Raji (cell line): ENCODE measurements around the gene TRIM29.

ENCODE experiments used
- POLR2A ChIP-seq: IDR thresholded peaks from 2 replicates; pipeline ENCODE4 v1.6.1; 2011; ENCODE audit warnings: low read depth, low read length, control low read depth; ENCODE audit not compliant: insufficient read depth

Gene TRIM29

DNA sequence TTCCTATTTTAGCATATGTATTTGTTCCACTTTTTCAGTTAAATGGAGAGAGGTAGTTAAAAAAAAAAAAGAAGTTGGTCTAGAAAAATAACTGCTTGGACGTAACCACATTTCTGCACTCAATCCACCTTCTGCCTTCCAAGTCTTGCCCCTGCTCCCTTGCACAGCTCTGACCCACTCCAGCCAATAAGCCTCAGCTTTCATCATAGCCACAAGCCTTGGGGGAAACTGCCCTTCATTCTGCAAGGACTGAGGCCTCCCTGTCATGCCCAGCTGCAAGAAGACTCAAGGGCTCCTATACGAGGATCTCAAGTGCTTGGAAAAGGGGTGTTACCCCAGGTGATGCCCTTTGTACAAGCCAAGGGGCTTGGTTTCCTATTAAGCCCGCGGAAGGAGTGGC lies 37.0 kb upstream of the TRIM29 start:
- no peak for TF ChIP-seq POLR2A

DNA sequence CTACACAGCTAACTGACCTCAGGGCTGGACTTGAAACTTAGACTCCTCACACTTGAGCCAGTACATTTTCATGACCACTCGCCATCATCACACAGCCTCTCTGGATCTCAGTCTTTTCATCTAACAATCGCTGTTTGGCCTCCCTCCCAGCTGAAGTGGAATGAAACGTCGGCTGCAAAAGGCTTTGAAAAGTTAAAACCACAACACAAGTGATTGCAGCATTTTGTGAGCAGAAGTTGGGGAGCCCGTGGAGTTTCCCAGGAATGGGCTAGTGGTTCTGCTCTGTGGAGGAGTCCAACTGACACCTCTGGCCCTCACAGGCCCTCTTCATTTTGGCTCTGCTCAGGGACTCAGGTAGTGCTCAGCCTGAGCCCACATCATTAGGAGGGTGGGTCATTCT lies 35.9 kb upstream of the TRIM29 start:
- no peak for TF ChIP-seq POLR2A

DNA sequence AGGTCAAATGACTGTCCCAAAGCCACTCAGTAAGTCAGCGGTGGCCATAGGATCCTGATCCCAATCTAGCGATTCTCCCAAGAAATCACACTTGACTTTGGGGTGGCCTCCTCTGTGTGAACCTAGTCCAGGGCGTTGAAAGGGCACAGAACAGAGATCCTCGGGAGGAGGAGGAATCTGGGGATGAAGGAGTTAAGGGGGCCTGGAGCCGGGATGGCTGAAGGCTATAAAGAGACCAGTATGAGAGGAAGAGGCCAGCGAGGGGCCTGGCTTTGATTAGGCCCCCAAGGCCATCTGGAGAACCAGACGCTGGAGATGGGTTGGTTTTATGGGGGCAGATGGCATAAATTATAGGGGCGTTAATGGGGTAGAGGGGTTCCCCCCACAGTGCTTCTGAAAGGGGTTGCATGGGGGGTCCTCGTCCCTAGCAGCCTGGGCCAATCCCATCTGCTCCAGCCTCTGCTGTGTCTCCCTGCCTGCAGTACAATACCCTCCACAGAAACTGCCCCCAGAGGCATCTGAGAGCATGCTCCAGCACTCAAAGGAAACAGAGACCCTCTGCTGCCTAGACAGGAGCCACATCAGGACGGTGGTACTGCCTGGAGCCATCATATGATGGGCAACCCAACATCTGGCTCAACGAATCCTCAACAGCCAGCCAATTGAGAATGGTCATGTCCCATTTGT lies 35.2 kb upstream of the TRIM29 start:
- TF ChIP-seq POLR2A: no peak

DNA sequence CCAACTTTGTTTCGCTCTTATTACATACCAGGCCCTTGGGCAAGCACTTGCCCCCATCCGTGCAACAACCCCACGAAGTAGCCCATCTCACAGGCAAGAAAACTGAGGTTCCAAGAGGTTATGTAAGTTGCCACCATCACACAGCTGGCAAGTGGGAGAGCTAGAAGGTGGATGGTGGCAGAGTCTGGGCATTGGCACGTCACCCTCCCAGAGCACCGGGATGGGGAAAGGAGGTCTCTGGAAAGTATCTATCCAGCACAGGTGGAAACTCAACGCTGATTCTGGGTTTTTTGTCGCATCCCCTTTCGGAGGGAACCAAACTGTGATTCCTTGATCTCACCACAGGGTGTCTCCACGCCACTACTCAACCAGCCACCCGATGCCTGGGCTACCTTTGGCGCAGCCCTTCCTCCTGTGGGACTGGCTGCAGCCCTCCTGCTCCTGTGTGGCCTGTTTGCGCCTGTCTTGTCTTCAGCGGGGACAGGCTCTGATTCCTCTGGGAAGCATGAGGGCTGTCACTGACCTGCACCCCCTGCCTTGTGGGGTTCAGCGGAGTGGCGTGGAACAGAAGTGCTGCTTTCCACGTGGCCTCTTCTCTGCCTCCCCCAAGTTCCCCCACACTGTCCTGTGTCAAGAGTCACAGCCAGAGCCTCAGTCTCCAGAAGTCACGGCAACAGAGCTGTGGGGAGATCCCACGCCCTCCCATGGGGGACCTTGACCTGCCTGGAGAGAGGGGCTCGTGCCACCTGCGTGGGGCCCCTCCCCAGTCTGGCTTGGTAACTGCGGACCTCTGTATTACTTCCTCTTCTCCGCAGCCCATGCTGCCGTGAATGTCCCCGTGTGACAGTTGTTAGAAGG lies 34.4 kb upstream of the TRIM29 start:
- TF ChIP-seq POLR2A: no peak

DNA sequence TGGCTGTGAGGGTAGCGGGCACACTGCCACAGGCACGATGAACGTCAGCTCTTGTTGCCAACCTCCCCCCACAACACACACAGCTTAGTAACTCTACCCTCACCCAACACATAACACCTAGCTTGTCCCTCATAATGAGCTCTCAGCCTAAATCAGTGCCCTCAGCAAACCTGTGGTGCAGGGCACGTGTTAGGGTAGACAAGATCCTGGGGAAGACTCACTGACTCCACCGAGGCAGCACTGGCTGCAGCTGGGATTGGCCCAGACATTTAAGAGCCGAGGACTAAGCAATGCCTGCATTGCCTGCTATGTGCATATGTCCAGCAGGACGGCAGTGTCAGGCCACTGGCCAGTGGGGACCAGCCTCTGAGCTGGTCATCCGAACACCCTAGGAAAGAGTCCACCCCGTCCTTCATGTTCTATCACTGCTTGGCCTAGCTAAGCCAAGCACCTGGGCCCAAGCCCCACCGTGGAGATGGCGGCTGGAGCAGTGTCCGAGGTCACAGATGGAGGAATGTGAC lies 32.9 kb upstream of the TRIM29 start:
- no peak for TF ChIP-seq POLR2A

DNA sequence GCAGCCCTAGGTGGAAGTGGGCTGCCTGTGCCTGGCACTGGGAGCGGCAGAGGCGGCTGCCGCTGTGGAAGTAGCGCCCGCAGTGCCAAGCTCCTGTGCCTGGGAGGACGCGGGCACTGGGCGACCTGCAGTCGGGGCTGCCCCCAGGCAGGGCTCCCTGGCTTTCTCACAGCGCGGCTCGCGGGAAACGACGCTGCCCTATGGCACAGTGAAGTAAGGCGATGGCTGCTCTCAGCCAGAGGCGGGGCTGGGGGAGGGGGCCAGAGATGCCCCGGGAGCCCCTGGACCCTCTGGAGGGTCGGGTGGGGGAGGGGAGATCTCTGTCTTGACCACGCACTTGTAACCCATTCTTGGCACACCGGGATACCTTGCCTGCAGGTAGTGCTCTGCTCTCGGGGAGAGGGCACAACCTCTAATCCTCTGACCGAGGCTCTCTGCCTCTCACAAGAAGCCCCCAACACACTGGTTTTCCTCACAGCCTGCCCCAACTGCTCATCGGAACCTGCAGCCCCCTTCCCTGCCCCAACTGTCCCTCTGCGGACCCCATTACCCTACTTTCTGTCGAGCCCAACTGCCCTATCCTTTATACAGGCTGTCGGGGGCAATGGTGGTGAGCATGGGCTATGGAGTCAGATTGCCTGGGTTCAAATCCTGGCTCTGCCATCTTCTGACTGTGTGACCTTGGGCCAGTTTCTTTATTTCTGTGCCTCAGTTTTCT lies 32.2 kb upstream of the TRIM29 start:
- TF ChIP-seq POLR2A: no peak

DNA sequence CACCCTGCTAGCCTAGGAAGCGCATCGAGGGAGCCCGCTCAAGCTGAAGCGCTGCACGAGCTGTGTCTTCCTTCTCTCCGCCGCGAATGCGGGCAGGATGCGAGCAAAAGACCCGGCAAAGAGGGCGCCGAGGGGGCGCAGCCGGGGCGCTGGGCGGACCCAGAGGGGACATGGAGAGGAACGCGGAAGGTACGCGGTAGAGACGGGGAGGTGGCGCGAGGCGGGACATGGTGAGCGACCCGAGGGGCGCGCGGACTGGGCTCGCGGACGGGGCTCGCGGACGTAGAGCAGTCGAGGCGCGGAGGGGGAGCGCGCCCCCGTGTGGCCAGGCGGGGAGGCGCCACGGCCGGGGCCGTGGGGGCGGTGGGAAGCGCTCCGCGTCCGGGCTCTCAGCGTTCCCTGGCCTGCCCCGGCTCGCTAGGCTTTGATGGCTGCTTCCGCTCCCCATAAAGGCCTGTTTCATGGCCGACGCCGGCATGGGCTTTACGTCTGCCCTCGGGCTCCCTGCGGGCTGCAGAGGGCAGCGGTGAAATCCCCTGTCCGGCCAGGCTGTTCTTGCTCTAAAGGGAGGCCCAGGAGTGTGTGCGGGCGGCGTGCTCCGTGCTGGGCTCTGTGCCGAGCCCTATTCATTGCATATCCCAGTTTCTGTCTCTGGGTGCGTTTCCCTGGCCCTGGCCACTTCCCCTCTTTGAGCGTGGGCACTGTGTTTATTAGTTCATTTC lies 31.2 kb upstream of the TRIM29 start:
- TF ChIP-seq POLR2A: no peak

DNA sequence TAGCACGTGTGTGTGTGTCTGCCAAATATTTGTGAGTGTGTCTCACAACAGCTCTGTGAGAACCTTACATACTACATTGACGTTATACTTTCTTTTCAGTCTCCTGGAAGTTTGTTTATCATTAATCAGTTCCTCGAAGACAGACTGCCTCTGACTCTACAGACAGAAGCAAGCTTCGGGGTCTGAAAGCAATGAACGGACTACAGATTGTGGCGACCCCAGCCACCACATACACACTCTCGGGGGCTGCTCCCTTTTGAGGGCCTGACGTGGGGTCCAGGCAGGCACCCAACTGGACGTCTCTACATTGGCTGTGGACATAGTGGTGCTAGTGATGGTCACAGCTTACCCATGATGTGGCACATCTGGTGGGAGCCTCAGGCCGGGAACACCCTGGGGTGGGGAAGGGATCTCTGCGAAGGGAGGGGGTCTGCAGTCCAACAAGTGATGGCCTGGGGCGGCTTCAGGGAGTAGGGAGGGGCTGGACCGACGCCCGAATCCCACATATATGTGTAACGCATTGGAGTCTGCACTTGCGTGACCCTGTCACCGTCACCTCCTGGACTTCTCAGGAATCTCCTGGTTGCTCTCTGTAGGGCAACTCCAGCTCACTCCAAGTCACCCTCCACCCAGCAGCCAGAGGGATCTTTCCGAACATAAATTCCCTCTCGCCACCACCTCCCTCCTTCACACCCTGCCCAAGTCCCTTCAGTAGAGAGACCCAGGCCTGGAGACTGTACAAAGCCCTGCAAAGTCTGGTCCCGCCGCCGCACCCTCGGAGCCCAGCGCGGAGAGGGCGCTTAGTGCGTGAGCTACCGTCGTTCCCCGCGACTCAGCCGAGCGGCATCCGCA lies 30.4 kb upstream of the TRIM29 start:
- TF ChIP-seq POLR2A: no peak

DNA sequence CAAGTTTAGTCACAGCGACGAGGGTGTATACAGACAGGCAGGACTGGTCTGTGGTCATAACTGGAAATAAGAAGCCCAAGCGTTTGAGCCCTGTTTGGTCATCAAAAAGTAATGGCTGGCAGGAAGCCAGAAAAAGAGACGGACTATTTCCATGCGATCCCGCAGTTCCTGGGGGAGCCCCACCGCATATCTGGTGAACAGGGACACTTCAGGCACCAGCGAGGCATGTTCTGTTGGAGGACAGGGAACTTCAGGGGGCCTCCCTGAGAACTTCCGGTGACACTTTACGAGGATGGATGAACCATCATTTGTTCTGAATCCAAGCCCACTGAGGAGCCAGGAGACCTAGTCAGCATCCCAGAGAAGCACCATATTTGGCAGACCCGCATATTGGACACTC lies 29.7 kb upstream of the TRIM29 start:
- no peak for TF ChIP-seq POLR2A

DNA sequence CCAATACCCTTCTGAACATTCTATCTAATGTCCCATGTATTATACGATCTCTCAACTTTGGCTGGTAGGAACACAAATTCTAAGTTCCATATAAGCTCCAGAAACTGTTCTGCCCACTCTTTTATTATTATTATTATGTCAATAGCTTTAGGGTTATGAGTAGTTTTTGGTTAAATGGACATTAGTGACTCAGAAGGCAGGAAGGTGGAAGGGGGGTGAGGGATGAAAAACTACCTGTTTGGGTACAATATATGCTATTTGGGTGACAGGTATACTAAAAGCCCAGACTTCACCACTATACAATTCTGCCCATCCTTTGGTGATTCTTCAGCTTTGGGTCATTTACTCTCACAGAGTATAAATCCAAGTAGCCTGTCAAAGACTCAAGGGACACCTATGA lies 22.5 kb upstream of the TRIM29 start:
- TF ChIP-seq POLR2A: no peak

DNA sequence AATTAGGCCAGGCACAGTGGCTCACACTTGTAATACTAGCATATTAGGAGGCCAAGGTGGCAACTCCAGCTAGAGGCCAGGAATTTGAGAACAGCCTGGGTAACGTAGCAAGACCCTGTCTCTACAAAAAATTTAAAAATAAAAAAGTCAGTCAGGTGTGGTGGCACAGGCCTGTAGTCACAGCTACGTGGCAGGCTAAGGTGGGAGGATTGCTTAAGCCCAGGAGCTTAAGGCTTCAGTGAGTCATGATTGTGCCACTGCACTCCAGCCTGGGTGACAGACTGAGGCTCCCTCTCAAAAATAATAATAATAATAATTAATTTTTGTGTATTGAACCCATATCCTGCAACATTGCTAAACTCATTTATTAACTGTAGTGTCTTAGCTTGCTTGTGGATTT lies 15.3 kb upstream of the TRIM29 start:
- TF ChIP-seq POLR2A: no peak

DNA sequence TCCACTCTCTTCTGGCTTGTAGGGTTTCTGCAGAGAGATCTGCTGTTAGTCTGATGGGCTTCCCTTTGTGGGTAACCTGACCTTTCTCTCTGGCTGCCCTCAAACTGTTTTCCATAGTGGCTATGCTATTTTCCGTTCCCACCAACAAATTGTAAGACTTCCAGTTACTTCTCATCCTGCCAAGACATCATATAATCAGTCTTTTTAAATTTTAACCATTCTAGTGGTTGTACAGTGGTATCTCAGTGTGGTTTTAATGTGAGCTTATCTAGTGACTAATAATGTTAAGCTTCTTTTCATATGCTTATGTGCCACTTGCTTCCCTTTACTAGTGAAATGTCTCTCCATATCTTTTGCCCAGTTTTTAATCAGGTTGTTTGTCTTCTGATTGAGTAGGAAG lies 13.6 kb upstream of the TRIM29 start:
- TF ChIP-seq POLR2A: no peak

DNA sequence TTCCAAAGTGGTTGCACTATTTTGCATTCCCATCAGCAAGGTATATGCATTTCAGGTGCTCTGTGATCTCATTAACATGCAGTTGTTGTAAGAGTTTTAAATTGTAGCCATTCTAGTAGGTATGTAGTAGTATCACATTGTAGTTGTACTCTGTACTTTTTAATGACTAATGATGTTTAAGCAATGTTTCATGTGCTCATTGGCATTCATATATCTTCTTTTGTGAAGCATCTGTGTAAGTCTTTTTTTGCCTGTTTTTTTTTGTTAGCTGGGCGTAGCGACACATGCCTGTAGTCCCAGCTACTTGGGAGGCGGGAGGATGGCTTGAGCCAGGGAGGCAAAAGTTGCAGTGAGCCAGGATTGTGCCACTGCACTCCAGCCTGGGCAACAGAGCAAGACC lies 11.3 kb upstream of the TRIM29 start:
- TF ChIP-seq POLR2A: no peak

DNA sequence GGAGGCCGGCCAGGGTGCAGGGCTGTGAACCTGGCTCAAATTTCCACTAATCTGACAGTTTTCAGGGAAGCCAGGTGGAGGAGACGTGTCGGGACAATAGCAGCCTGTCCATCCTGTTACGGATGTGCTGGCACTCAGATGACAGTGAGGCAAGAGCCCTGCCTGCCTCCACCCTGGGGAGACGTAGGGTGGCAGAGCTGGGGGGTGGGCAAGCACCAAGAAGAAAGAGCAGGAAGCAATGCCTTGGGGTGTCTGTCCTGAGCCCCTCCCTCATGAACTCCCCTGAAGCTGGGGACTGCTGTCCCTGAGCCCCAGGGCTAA lies 10.0 kb upstream of the TRIM29 start:
- no peak for TF ChIP-seq POLR2A
